Measurements from ENCODE around the gene CBX8. TPM values are rescaled to one million over a fixed set of nuclear protein-coding genes. Genes with fewer than 3 reads are reported as not detected.

The CBX8 gene
- total and polyA plus RNA-seq, 2 donors (not counting 3 experiments of a cell fraction or from before 2014, with no cell fraction given): 0.69 to 3.1 TPM

- no TSS peak for BruUV-seq (replicated peaks)
- no peak for DNase-seq (ENCODE audit: low read depth, low spot score)
- no peaks in the 10 kb centered on the region for H4K20me1 ChIP-seq (replicated peaks; ENCODE audit: control insufficient read depth, extremely low read depth, insufficient read depth, low read length)
- intact Hi-C loops (cut with micrococcal nuclease) (no loop called here), dilution Hi-C loops (cut with MboI; ENCODE audit: extremely low pct_ligation_motif_present, low sequenced_read_pairs) (no loop called here)
- no peaks in the 10 kb centered on the region for H3K4me1 ChIP-seq (ENCODE audit: control insufficient read depth, extremely low read depth, insufficient read depth, low read length)
- H3K79me2 ChIP-seq (ENCODE audit: control insufficient read depth, insufficient read depth, low read length): no peaks in the 10 kb centered on the region
- CTCF ChIA-PET: interaction anchor here (0.9 to 1.2 kb wide), 4 partner anchors 9 to 88 kb away, joined by 3 to 8 read pairs (median 3); partner anchors contain the start of gene CBX4
- H3K9ac ChIP-seq (replicated peaks; ENCODE audit: extremely low read depth, insufficient read depth, low read length): no peak overlapping the region
- no peak overlapping the region for H3K27ac ChIP-seq (ENCODE audit: insufficient read depth, low read depth, low read length)
- H3K9me1 ChIP-seq (replicated peaks; ENCODE audit: control insufficient read depth, extremely low read depth, insufficient read depth, low read length): no peaks in the 10 kb centered on the region
- H2AFZ ChIP-seq (ENCODE audit: low read depth, low read length): no peak overlapping the region
- no peak overlapping the region for H3K4me3 ChIP-seq (replicated peaks in 1 of 3; ENCODE audit: insufficient read depth in 1 of 3, low read depth in 1 of 3, low read length in 3 of 3)
- FAIRE-seq: no peak
- TF ChIP-seq MAX (IDR thresholded peaks at IDR 0.05; ENCODE audit: insufficient read depth, insufficient read length): no peak
- no peak for TF ChIP-seq POLR2AphosphoS5 (IDR thresholded peaks at IDR 0.05; ENCODE audit: insufficient read depth, low read depth, low read length)
- TF ChIP-seq GATA2 (IDR thresholded peaks at IDR 0.05; ENCODE audit: insufficient read depth, insufficient read length, low read depth, low read length): no peak
- TF ChIP-seq FOS (IDR thresholded peaks at IDR 0.05; ENCODE audit: borderline replicate concordance, insufficient read depth, low read length): no peak
- H3K9me3 ChIP-seq (replicated peaks; ENCODE audit: control insufficient read depth, insufficient read depth, low read length): no peaks in the 10 kb centered on the region
- H3K36me3 ChIP-seq (ENCODE audit: control insufficient read depth in 2 of 2, extremely low read depth in 1 of 2, insufficient read depth in 2 of 2, low read length in 2 of 2): no peaks in the 10 kb centered on the region
- H3K27me3 ChIP-seq (ENCODE audit: control insufficient read depth in 2 of 2, insufficient read depth in 2 of 2, low read length in 2 of 2): peaks cover 27 to 41% of the 10 kb centered on the region in 2 experiments
- POLR2A ChIA-PET: no interaction called here
- no peak overlapping the region for H3K4me2 ChIP-seq (ENCODE audit: insufficient read depth, low read length)
Observed at GRCh38 chr17:79750650-79751545, 46.0 kb downstream of the CBX8 start.

- no peaks in the 10 kb centered on the region for H3K79me2 ChIP-seq (ENCODE audit: control insufficient read depth, insufficient read depth, low read length)
- H3K9me3 ChIP-seq (replicated peaks; ENCODE audit: control insufficient read depth, insufficient read depth, low read length): no peaks in the 10 kb centered on the region
- FAIRE-seq: no peak
- BruUV-seq (replicated peaks): no TSS peak
- CTCF ChIA-PET: interaction anchor here (1.2 kb wide), 1 partner anchor 9 kb away, joined by 3 read pairs; no protein-coding TSS in a partner anchor
- no peak overlapping the region for H2AFZ ChIP-seq (ENCODE audit: low read depth, low read length)
- H4K20me1 ChIP-seq (replicated peaks; ENCODE audit: control insufficient read depth, extremely low read depth, insufficient read depth, low read length): no peaks in the 10 kb centered on the region
- TF ChIP-seq EZH2 (IDR thresholded peaks at IDR 0.05; ENCODE audit: borderline replicate concordance, low read depth, low read length, severe bottlenecking) (no peak), FOS (IDR thresholded peaks at IDR 0.05; ENCODE audit: borderline replicate concordance, insufficient read depth, low read length) (no peak), MAX (IDR thresholded peaks at IDR 0.05; ENCODE audit: insufficient read depth, insufficient read length) (no peak), GATA2 (IDR thresholded peaks at IDR 0.05; ENCODE audit: insufficient read depth, insufficient read length, low read depth, low read length) (no peak), CTCF (IDR thresholded peaks at IDR 0.05; ENCODE audit: extremely low read depth in 1 of 2, insufficient read depth in 1 of 2, low read depth in 1 of 2, low read length in 2 of 2) (no peak), POLR2AphosphoS5 (IDR thresholded peaks at IDR 0.05; ENCODE audit: insufficient read depth, low read depth, low read length) (no peak), POLR2A (IDR thresholded peaks at IDR 0.05; ENCODE audit: low read depth, low read length) (no peak), MYC (IDR thresholded peaks at IDR 0.05; ENCODE audit: low read depth, low read length) (no peak), JUN (IDR thresholded peaks at IDR 0.05; ENCODE audit: borderline replicate concordance, insufficient read depth, insufficient read length, low read depth) (no peak)
- H3K4me1 ChIP-seq (ENCODE audit: control insufficient read depth, extremely low read depth, insufficient read depth, low read length): no peaks in the 10 kb centered on the region
- no peak overlapping the region for H3K27ac ChIP-seq (ENCODE audit: insufficient read depth, low read depth, low read length)
- H3K36me3 ChIP-seq (ENCODE audit: control insufficient read depth in 2 of 2, extremely low read depth in 1 of 2, insufficient read depth in 2 of 2, low read length in 2 of 2): no peaks in the 10 kb centered on the region
- POLR2A ChIA-PET: no interaction called here
- dilution Hi-C loops (cut with MboI; ENCODE audit: extremely low pct_ligation_motif_present, low sequenced_read_pairs): no loop called here
- H3K4me2 ChIP-seq (ENCODE audit: insufficient read depth, low read length): no peak overlapping the region
- no peaks in the 10 kb centered on the region for H3K9me1 ChIP-seq (replicated peaks; ENCODE audit: control insufficient read depth, extremely low read depth, insufficient read depth, low read length)
- no peak overlapping the region for H3K4me3 ChIP-seq (replicated peaks in 1 of 3; ENCODE audit: insufficient read depth in 1 of 3, low read depth in 1 of 3, low read length in 3 of 3)
- no peak overlapping the region for H3K9ac ChIP-seq (replicated peaks; ENCODE audit: extremely low read depth, insufficient read depth, low read length)
- intact Hi-C loops (cut with micrococcal nuclease): loop anchor here (10.0 kb wide), 1 partner anchor 175 kb away; no protein-coding TSS in a partner anchor
- no peak for DNase-seq (ENCODE audit: low read depth, low spot score)
- H3K27me3 ChIP-seq (ENCODE audit: control insufficient read depth in 2 of 2, insufficient read depth in 2 of 2, low read length in 2 of 2): peaks cover 27 to 41% of the 10 kb centered on the region in 2 experiments
Observed at GRCh38 chr17:79749958-79750357, 46.9 kb downstream of the CBX8 start.
